HG03060 (cell line): ENCODE measurements around the gene SLC25A41.

ENCODE experiments used
- ATAC-seq: cut with Tn5 transposase; IDR thresholded peaks from one replicate; pipeline ENCODE4 v1.9.1; 2021; ENCODE audit warnings: low read depth, moderate number of reproducible peaks; ENCODE audit not compliant: unreplicated experiment

The SLC25A41 gene

DNA sequence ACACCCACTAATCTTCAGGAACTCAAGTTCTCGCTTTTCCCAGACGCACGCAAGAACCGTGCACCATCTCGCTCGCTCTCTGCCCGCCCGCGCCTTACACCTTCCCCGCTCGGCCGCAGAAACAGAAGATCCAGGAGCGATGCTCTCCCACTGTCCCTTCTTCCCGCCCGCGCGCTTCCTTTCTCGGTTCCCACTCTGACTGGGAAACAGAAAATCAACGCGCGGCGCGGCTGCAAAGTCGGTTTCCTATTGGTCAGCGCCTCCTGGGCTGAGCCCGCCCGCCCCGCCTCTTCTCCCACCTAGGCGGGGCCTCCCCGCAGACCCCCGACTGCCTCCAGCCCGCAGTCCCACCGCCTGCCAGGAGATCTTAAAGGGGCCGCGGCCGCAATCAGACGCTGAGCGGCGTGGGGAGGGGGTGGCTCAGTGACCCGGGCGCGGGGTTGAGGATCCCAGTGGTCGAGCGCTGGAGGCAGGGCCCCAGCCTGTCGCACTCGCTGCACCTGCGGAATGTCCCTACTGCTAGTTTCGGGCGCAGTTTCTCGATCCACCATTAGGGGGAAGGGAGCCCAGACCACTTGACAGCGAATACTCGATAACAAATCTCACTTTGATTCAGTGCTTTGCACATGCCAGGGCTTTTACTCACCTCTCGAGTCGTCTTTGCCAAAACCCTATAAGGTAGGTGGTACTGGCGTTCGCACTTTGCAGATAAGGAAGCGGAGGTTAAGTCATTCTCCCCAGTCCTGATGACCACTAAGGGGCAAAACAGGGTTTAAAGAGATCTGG lies 26.7 kb upstream of the SLC25A41 start:
- peak; percentile 51 for ATAC-seq

- ATAC-seq: peak; percentile 11
These were observed 25.9 kb upstream of the SLC25A41 start, which contains the start of gene SLC25A23 for GRCh38 chr19:6459262-6460098. Gene SLC25A23 (minus strand): TSS chr19:6459792. CDS start chr19:6459628, 164 bp downstream.

GRCh38 chr19:6458695-6459261 lies 25.2 kb upstream of the SLC25A41 start:
- ATAC-seq: no peak

- no peak for ATAC-seq
These were observed 24.6 kb upstream of the SLC25A41 start for GRCh38 chr19:6457958-6458694.

DNA sequence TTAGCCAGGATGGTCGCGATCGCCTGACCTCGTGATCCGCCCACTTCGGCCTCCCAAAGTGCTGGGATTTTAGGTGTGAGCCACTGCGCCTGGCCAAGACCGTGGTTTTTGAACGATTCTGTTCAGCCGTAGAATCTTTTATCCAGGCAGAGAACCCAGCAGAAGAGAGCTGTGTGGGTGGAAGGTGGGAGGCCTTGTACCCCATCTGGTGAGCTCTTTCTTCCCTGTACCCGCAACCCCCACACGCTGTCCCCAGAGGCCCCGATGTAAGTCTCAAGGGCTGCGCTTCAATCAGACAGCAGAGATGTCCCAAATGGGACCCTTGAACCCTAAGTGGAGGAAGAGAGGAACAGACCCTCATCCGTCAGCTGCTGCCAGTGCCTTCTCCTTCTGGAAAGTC lies 22.4 kb upstream of the SLC25A41 start:
- no peak for ATAC-seq

GRCh38 chr19:6453951-6454565 lies 20.5 kb upstream of the SLC25A41 start:
- ATAC-seq: no peak

DNA sequence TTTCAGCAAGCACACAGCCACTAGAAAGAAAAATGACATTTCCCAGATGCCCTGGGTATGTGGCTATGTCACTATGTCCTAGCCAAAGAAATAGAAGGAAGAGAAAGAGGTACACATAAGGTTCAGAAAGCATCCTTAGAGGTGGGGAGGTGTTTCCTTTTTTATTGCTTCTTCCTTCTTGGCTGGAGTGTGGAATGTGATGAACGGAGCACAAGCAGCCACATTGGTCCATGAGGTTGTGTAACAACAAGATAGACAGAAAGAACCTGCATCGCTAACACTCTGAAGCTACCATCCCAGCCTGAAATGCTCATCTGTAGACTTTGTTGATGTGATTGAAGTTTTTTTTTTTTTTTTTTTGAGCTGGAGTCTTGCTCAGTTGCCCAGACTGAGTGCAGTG lies 19.3 kb upstream of the SLC25A41 start:
- no peak for ATAC-seq

- ATAC-seq: no peak
These were observed 18.7 kb upstream of the SLC25A41 start for GRCh38 chr19:6452223-6452614.

GRCh38 chr19:6451583-6452222 lies 18.1 kb upstream of the SLC25A41 start:
- no peak for ATAC-seq

DNA sequence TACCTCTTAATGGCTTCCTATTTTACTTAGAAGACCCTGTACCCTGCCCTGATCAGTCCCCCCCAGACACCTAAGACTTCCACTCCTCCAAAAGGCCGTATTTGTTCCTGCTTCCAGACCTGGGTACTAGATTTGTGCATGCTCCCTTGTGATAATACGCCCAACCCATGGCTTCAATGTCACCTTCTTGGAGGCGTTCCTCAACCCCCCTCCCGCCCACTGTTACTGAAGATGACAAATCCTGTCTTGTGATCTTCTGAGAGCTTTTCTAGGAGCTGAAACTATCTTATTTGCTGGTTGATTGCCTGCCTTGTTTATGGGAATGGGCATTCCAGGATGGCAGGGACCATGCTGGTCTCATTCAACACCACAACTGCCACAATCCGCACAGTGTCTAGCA lies 16.6 kb upstream of the SLC25A41 start:
- ATAC-seq: no peak

- no peak for ATAC-seq
These were observed 14.5 kb upstream of the SLC25A41 start for GRCh38 chr19:6448045-6448444.

- ATAC-seq: no peak
These were observed 12.9 kb upstream of the SLC25A41 start for GRCh38 chr19:6446452-6446851.

DNA sequence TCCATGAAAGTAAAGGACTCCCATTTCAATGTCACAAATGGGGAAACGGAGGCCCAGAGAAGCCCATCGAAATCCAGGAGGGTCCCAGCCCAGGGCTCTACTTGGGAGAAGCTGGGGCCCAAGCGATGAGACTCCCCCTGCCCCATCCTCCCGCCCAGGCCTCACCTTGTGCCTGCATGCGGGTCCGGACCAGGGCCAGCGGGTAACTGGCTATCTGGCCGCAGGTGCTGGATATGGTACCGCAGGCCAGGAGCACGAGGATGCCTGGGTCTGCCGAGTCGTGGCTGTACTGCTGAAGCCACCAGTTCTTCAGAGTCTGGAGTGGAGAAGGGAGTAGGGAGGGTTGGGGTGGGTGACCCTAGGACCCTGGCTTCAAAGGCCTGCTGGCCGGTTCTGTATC lies 10.4 kb upstream of the SLC25A41 start:
- ATAC-seq: no peak

DNA sequence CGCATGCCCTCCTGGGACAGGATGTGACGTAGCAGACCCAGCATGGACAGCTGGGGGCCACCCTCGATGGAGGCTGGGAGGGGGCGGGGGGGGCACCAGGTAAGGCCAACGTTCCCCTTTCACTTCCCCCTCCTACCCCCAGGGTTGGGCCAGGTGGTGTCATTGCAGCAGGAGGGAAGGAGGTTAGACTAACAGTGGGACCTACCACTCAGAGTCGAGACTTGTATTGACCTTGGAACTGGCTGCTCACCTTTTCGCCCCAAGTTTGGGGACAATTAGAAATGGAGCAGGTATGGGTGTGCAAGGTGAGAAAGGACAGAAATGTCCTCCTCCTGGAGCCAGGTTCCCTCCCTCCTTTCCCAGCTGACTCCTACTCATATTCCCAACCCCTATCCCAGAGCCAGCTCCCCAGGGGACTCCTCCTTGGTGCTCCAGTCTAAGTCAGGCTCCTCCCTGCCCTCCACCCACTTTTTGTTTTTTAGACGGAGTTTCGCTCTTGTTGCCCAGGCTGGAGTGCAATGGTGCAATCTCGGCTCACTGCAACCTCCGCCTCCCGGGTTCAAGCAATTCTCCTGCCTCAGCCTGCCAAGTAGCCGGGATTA lies 8.6 kb upstream of the SLC25A41 start:
- ATAC-seq: no peak

GRCh38 chr19:6440905-6441304 lies 7.3 kb upstream of the SLC25A41 start:
- no peak for ATAC-seq

GRCh38 chr19:6439743-6440142 lies 6.2 kb upstream of the SLC25A41 start:
- ATAC-seq: no peak

- ATAC-seq: no peak
These were observed 398 bp downstream of the SLC25A41 start for GRCh38 chr19:6433165-6433564.

- ATAC-seq: no peak
These were observed 1.7 kb downstream of the SLC25A41 start for GRCh38 chr19:6431891-6432290.
